ENCODE results near the gene FCHO2.
A peak's percentile ranks its signal among the peaks of the same experiment; 100 is the strongest.

The FCHO2 gene

DNA sequence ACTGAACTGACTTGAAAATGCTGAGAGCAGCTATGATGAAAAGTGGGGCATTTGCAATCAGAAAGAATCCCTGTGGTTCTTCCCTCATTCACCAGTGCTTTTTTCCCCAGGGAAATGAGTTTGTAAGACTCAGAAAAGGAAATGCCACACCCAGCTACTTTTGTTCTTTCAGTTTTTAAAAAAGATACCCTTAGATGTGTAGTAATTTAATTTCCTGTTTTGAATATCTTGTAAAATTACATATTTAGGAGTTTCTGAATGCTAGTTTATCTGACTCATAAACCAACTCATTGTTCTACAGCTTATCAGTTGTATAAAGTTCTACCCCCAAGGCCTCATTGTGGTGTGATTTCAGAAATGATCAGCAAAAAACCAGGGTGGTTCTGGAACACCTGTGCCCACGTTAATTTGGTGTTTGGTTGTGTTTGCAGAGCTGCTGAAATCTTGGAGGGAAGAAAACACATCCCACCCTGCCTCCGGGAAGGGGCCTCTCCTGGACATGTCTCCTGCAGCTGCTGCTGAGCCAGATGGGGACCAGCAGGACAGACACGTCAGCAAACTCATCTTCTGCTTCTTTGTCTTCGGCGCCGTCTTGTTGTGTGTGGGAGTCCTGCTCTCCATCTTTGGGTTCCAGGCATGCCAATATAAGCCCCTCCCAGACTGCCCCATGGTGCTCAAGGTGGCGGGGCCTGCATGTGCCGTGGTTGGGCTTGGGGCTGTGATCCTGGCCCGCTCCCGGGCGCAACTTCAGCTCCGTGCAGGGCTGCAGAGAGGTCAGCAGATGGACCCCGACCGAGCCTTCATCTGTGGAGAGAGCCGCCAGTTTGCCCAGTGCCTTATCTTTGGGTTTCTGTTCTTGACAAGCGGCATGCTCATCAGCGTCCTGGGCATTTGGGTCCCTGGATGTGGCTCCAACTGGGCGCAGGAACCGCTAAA is 167.3 kb downstream of the FCHO2 start:
- DNase-seq, result peak in 1 of 42 donors; percentile 41
- intact Hi-C loops (cut with DNase I), result no loop called here

DNA sequence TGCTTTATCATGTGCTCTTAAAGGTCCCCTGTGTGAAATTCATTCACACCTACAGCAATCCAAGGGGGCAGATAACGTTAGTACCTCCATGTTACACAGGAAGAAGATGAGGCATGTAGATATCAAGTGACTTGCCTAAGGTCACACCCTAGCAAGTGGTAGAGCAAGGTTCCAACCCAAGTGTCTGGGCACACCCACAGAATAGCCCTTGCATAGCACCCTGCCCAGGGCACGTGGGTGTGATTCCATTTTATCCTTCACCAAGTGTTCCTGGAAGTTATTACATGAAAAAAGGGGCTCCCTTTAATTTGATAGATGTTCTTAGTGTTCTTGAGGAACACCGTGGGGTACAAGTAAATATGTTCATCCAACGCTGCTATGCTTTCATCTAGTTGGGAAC is 169.4 kb downstream of the FCHO2 start:
- DNase-seq, result no peak
- intact Hi-C loops (cut with DNase I), result no loop called here

DNA sequence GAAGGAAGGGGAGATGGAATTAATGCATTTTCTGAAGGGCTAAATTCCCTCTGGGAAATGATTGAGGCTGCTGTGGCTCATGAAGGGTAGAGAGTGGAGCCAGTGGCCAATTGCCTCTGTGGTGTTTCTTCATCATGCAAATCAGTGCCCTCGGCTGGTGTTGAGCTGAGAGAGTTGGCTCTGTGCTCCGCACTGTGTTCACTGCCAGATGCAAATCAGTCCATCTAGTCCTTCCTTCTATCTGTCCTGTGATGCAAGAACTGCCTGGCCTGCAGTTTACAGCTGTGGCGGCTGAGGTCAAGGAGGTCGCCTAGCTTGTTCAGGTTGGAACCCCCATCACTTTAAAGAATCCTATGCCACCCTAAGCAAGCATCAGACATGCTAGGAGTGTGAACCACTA is 170.5 kb downstream of the FCHO2 start:
- intact Hi-C loops (cut with DNase I), result no loop called here
- peak in 41 of 42 donors; percentile 35 to 90 (median 70) for DNase-seq

- intact Hi-C loops (cut with DNase I), result no loop called here
- peak in 1 of 42 donors; percentile 2 for DNase-seq
These were observed 171.1 kb downstream of the FCHO2 start for GRCh38 chr5:73126957-73127356.

DNA sequence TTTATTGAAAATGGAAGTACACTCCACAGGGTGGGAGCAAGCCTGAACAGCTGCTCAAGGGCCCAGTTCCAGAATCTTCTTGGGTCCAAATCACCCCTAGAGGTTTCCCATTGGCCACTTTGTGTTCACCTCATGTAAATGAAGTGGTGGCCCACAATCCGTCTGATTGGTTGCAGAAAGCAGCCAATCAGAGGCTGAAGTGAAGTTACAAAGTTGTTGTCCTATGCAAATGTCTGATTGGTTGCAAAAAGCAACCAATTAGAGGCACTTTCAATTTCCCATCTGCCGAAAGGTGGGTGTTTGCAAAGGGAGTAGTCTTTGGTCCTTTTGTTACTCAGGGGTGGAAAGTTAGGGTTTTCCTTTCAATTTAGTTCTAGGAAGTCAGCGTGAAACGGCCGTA is 173.3 kb downstream of the FCHO2 start:
- DNase-seq, result peak in 2 of 42 donors; percentile 14 to 28
- intact Hi-C loops (cut with DNase I), result no loop called here

GRCh38 chr5:73130811-73131210 is 175.0 kb downstream of the FCHO2 start:
- intact Hi-C loops (cut with DNase I), result no loop called here
- DNase-seq, result no peak

DNA sequence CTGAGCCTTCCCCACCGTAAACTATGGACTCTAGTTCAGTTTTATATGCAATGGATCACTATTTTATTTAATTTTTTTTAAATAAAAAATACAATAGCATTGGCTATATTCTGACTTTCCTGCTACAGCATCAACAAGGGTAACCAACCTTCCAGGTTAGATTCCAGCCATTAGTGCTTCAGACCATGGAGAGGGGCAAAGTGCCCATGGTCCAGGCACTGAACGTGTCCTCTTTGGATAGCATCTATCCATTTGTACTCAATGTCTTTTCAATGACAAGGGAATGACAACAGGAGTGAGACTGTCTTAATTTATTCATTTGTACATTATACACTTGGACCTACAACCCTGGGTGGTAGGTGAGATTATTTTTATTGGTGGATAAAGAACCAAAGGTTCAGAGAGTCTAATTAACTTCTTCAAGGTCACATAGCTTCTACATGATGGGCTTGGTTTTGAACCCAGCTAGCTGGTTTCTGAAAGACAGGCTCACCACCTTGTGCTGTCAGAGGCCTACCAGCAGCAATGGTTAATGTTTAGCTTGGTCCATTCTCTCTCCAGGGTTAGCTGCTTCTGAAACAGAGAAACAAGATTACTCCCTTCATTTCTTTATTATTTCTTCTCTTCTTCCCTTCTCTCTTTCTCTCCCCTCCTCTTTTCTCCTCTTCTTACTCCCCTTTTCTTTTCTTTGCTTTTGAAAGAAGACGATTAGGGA is 176.0 kb downstream of the FCHO2 start:
- DNase-seq, result peak in 1 of 42 donors; percentile 21
- intact Hi-C loops (cut with DNase I), result no loop called here

- peak in 1 of 42 donors; percentile 29 for DNase-seq
- intact Hi-C loops (cut with DNase I), result no loop called here
These were observed 176.9 kb downstream of the FCHO2 start for GRCh38 chr5:73132759-73133158.

DNA sequence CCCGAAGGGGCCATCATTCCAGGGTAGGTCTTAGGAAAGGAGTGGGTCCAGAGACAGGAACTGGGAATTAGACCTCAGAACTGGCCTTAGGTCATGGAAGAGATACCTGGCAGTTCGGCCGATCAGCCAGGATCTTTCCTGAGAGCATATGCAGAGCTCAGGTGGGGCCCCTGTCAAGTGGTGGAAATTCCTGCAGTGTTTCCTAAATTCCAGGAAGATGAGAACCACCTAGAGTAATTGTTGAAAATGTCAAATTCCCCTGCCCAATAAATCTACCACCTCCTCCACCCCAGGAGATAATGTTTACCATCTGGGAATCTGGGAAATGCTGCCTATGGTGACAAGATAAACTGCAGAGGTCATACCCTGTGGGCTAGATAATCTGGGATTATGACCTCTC is 179.2 kb downstream of the FCHO2 start:
- intact Hi-C loops (cut with DNase I), result no loop called here
- no peak for DNase-seq

GRCh38 chr5:73135429-73136054 is 179.7 kb downstream of the FCHO2 start:
- intact Hi-C loops (cut with DNase I), result no loop called here
- DNase-seq, result no peak

DNA sequence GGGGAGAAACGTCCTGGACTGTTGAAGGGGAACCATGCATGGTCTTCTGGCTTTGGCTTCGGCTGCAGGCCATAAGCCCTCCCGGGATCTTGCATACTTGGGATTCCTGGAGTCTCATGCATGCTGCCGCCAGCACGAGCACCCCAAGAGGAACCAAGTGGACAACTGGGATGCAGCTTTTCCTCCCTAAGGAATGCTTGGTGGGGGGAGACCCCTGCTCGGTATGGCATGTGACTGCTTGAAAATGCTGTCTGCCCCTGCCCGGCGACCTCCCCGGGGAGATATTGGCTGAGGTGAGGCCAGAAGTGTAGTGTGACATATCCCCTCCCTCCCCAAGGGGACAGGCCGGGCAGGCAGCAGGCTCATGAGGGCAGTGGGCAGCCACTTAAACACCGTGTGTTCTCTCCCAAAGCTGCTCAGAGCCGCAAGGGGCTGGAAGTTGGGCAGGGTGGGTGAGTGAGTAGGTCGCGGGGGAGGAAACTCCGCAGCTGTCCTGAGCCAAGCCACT is 180.3 kb downstream of the FCHO2 start:
- intact Hi-C loops (cut with DNase I), result no loop called here
- DNase-seq, result no peak

GRCh38 chr5:73137563-73138530 is 182.0 kb downstream of the FCHO2 start:
- DNase-seq, result no peak
- intact Hi-C loops (cut with DNase I), result no loop called here

DNA sequence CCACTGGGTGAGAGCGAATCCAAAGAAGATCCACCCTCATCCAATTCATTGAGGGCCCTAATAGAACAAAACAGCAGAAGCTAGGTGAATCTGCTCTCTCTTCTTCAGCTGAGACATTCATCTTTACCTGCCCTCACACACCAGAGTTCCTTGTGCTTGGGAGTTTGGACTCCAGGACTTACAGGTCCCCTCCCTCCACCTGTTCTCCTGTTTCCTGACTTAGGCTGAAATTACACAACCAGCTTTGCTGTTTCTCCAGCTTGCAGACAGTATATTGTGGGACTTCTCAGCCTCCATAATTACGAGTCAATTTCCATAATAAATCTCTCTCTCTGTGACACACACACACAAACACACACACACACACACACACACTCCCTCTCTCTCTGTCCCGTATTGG is 183.6 kb downstream of the FCHO2 start:
- intact Hi-C loops (cut with DNase I), result no loop called here
- DNase-seq, result no peak
